H1 (cell line): ENCODE measurements around the gene DISC1. TPM values are rescaled to one million over a fixed set of nuclear protein-coding genes. Genes with fewer than 3 reads are reported as not detected.

Experiments
- CTCF ChIA-PET: fragments of 300-600 bp; sonication (Branson Sonifier 250); formaldehyde crosslinking; loops from one replicate; lab custom pipeline; 2021; ENCODE audit not compliant: partially characterized antibody; lab: Charles Lee
- POLR2A ChIA-PET: fragments of 300-600 bp; sonication (Branson Sonifier 250); formaldehyde crosslinking; loops from one replicate; lab custom pipeline; 2021; ENCODE audit warnings: inconsistent platforms; ENCODE audit not compliant: partially characterized antibody; lab: Charles Lee
- DNase-seq, 2 experiments: peaks; one replicate each; pipeline versions ENCODE4 v3.0.0 to v3.0.0-alpha.2; 2010 to 2022; ENCODE audit warnings: low spot score in 2 of 2, low read depth in 1 of 2, mixed read lengths in 1 of 2
- FAIRE-seq: peaks from 2 replicates; lab custom pipeline; 2011; peaks lifted over from hg19 to GRCh38; lab: Jason Lieb, UNC
- H2AFZ ChIP-seq: 2 replicates; pipeline ENCODE4 v1.8.1; 2012; ENCODE audit warnings: low read length, inconsistent platforms
- H2AK5ac ChIP-seq: 2 replicates; pipeline ENCODE4 v1.6.1; 2013; ENCODE audit warnings: low read depth, low read length
- H2BK120ac ChIP-seq: replicated peaks from 2 replicates; pipeline ENCODE3; 2013; ENCODE audit warnings: low read depth, low read length, inconsistent platforms
- H2BK12ac ChIP-seq: 2 replicates; pipeline ENCODE4 v1.6.1; 2013; ENCODE audit warnings: low read depth, low read length
- H2BK15ac ChIP-seq: 2 replicates; pipeline ENCODE4 v1.6.1; 2013; ENCODE audit warnings: low read length
- H2BK20ac ChIP-seq: 2 replicates; pipeline ENCODE4 v1.6.1; 2013; ENCODE audit warnings: low read length
- H2BK5ac ChIP-seq: 2 replicates; pipeline ENCODE4 v1.6.1; 2013; ENCODE audit warnings: low read depth, low read length
- H3K14ac ChIP-seq: 2 replicates; pipeline ENCODE4 v1.6.1; 2013; ENCODE audit warnings: inconsistent platforms; ENCODE audit not compliant: insufficient read length
- H3K18ac ChIP-seq: 2 replicates; pipeline ENCODE4 v1.6.1; 2013; ENCODE audit warnings: low read length; ENCODE audit errors: extremely low read depth
- H3K23ac ChIP-seq: 2 replicates; pipeline ENCODE4 v1.6.1; 2013; ENCODE audit warnings: inconsistent platforms; ENCODE audit not compliant: insufficient read length
- H3K23me2 ChIP-seq: 2 replicates; pipeline ENCODE4 v1.6.1; 2013; ENCODE audit warnings: low read depth, low read length
- H3K27ac ChIP-seq: 2 replicates; pipeline ENCODE4 v1.6.1; 2011; ENCODE audit warnings: low read depth, low read length, inconsistent platforms
- H3K27me3 ChIP-seq, 4 experiments: replicated peaks in 1 of 4; 1 replicate in 1 of 4; 2 replicates in 3 of 4; pipeline versions ENCODE4 v1.6.1 to v1.8.1; 2011 to 2013; ENCODE audit warnings: low read length in 3 of 4, mild to moderate bottlenecking in 3 of 4, inconsistent platforms in 2 of 4, mixed read lengths in 2 of 4, moderate library complexity in 1 of 4; ENCODE audit not compliant: control insufficient read depth in 3 of 4, insufficient read depth in 3 of 4; ENCODE audit errors: extremely low read depth in 1 of 4
- H3K36me3 ChIP-seq, 4 experiments: 2 replicates each; pipeline versions ENCODE4 v1.6.1 to v1.8.1; 2011 to 2013; ENCODE audit warnings: mild to moderate bottlenecking in 4 of 4, low read length in 3 of 4, moderate library complexity in 2 of 4, control low read depth in 1 of 4, inconsistent platforms in 1 of 4; ENCODE audit not compliant: insufficient read depth in 4 of 4, control insufficient read depth in 2 of 4
- H3K4ac ChIP-seq: replicated peaks from 2 replicates; pipeline ENCODE3; 2013; ENCODE audit warnings: low read length, low read depth, mixed read lengths, inconsistent platforms; ENCODE audit not compliant: insufficient read length
- H3K4me1 ChIP-seq, 4 experiments: replicated peaks in 1 of 4; 1 replicate in 1 of 4; 2 replicates in 3 of 4; pipeline versions ENCODE4 v1.6.1 to v1.8.1; 2011 to 2013; ENCODE audit warnings: low read length in 3 of 4, inconsistent platforms in 2 of 4, mixed read lengths in 1 of 4; ENCODE audit not compliant: insufficient read depth in 4 of 4, control insufficient read depth in 3 of 4
- H3K4me2 ChIP-seq, 2 experiments: 2 replicates each; pipeline versions ENCODE4 v1.6.1 to v1.8.1; 2011 to 2013; ENCODE audit warnings: low read depth in 2 of 2, low read length in 2 of 2, control low read depth in 1 of 2, inconsistent platforms in 1 of 2, mild to moderate bottlenecking in 1 of 2; ENCODE audit not compliant: insufficient read depth in 1 of 2
- H3K4me3 ChIP-seq, 4 experiments: fragments of 200-600, 300-600 bp in 1 of 4; sonication (generic), shearing (Covaris generic), sonication (Bioruptor Twin) in 1 of 4; 2 replicates each; pipeline versions ENCODE4 v1.5.1 to v1.8.1; 2011 to 2016; ENCODE audit warnings: low read length in 4 of 4, low read depth in 3 of 4, control low read depth in 2 of 4, inconsistent platforms in 2 of 4, mild to moderate bottlenecking in 2 of 4, mixed read lengths in 1 of 4, moderate library complexity in 1 of 4; ENCODE audit not compliant: insufficient read depth in 2 of 4; ENCODE audit errors: extremely low read depth in 1 of 4
- H3K56ac ChIP-seq: replicated peaks from 2 replicates; pipeline ENCODE3; 2013; ENCODE audit warnings: low read depth, mild to moderate bottlenecking, mixed read lengths, low read length, inconsistent platforms; ENCODE audit not compliant: insufficient read length
- H3K79me1 ChIP-seq: 2 replicates; pipeline ENCODE4 v1.6.1; 2013; ENCODE audit warnings: low read depth, low read length, control low read depth
- H3K79me2 ChIP-seq, 2 experiments: 2 replicates each; pipeline versions ENCODE4 v1.6.1 to v1.8.1; 2012 to 2013; ENCODE audit warnings: low read length in 2 of 2, mild to moderate bottlenecking in 2 of 2, inconsistent platforms in 1 of 2; ENCODE audit not compliant: insufficient read depth in 2 of 2, control insufficient read depth in 1 of 2
- H3K9ac ChIP-seq, 4 experiments: replicated peaks in 1 of 4; 1 replicate in 1 of 4; 2 replicates in 3 of 4; pipeline versions ENCODE4 v1.6.1 to v1.8.1; 2011 to 2013; ENCODE audit warnings: low read depth in 3 of 4, low read length in 3 of 4, control low read depth in 2 of 4, mild to moderate bottlenecking in 2 of 4, moderate library complexity in 2 of 4, inconsistent platforms in 1 of 4; ENCODE audit errors: extremely low read depth in 1 of 4
- H3K9me3 ChIP-seq, 2 experiments: 2 replicates each; pipeline versions ENCODE4 v1.6.1 to v1.8.1; 2012 to 2013; ENCODE audit warnings: mild to moderate bottlenecking in 2 of 2, moderate library complexity in 2 of 2, control low read depth in 1 of 2, inconsistent platforms in 1 of 2, low read depth in 1 of 2, low read length in 1 of 2, mixed read lengths in 1 of 2; ENCODE audit not compliant: insufficient read depth in 2 of 2
- H4K20me1 ChIP-seq, 2 experiments: replicated peaks in 1 of 2; 2 replicates each; pipeline versions ENCODE3 to v1.8.1; 2011 to 2013; ENCODE audit warnings: inconsistent platforms in 2 of 2, low read length in 2 of 2, mild to moderate bottlenecking in 1 of 2; ENCODE audit not compliant: insufficient read depth in 2 of 2, control insufficient read depth in 1 of 2
- H4K5ac ChIP-seq: 2 replicates; pipeline ENCODE4 v1.6.1; 2013; ENCODE audit warnings: low read length, low read depth, mixed read lengths, inconsistent platforms; ENCODE audit not compliant: insufficient read length
- H4K8ac ChIP-seq: 2 replicates; pipeline ENCODE4 v1.8.0; 2013; ENCODE audit warnings: mild to moderate bottlenecking, moderate library complexity, low read length, inconsistent platforms; ENCODE audit not compliant: insufficient read depth; ENCODE audit errors: extremely low read depth
- H4K91ac ChIP-seq: replicated peaks from 2 replicates; pipeline ENCODE3; 2013; ENCODE audit warnings: low read length, mixed read lengths, inconsistent platforms; ENCODE audit not compliant: insufficient read length
- ASH2L ChIP-seq: fragments of 200-600, 300-600 bp; sonication (generic); IDR thresholded peaks from one replicate; pipeline ENCODE4 v1.7.1; 2017; ENCODE audit warnings: low read length
- CEBPB ChIP-seq: IDR thresholded peaks from 2 replicates; pipeline ENCODE4 v1.6.1; 2012; ENCODE audit warnings: low read depth, low read length
- CTBP2 ChIP-seq: IDR thresholded peaks from 2 replicates; pipeline ENCODE4 v1.7.0; 2011; ENCODE audit warnings: borderline replicate concordance, mild to moderate bottlenecking, moderate library complexity, mixed read lengths, low read length; ENCODE audit not compliant: insufficient read depth, insufficient read length
- EGR1 ChIP-seq: IDR thresholded peaks from 2 replicates; pipeline ENCODE4 v1.6.1; 2011; ENCODE audit warnings: low read depth, low read length, borderline replicate concordance
- FOSL1 ChIP-seq: IDR thresholded peaks from 2 replicates; pipeline ENCODE4 v1.6.1; 2011; ENCODE audit warnings: mild to moderate bottlenecking, low read depth, low read length, moderate library complexity; ENCODE audit not compliant: insufficient read depth
- JUN ChIP-seq: IDR thresholded peaks from 2 replicates; pipeline ENCODE4 v1.6.1; 2011; ENCODE audit warnings: low read depth, mild to moderate bottlenecking, improper control_type of control experiment, low read length
- KDM5A ChIP-seq: fragments of 200-600 bp; IDR thresholded peaks from 2 replicates; pipeline ENCODE4 v1.7.1; 2012; ENCODE audit warnings: mild to moderate bottlenecking, low read length, inconsistent platforms, mixed read lengths
- RAD21 ChIP-seq, 2 experiments: IDR thresholded peaks in 1 of 2; conservative IDR thresholded peaks in 1 of 2; 2 replicates each; pipeline ENCODE4 v1.6.1; 2011; ENCODE audit warnings: low read depth in 2 of 2, low read length in 2 of 2, improper control_type of control experiment in 1 of 2, inconsistent platforms in 1 of 2, mild to moderate bottlenecking in 1 of 2, moderate library complexity in 1 of 2
- RFX5 ChIP-seq: IDR thresholded peaks from 2 replicates; pipeline ENCODE4 v1.6.1; 2011; ENCODE audit warnings: low read depth, low read length, improper control_type of control experiment, borderline replicate concordance
- SIRT6 ChIP-seq: IDR thresholded peaks from one replicate; pipeline ENCODE4 v1.7.1; 2012; ENCODE audit warnings: low read length, inconsistent platforms
- SP1 ChIP-seq: IDR thresholded peaks from 2 replicates; pipeline ENCODE4 v1.6.1; 2011; ENCODE audit warnings: low read depth, low read length
- SP4 ChIP-seq: IDR thresholded peaks from 2 replicates; pipeline ENCODE4 v1.6.1; 2012; ENCODE audit warnings: low read length, inconsistent platforms
- TCF12 ChIP-seq: IDR thresholded peaks from 2 replicates; pipeline ENCODE4 v1.6.1; 2011; ENCODE audit warnings: low read depth, mild to moderate bottlenecking, low read length
- TEAD4 ChIP-seq: IDR thresholded peaks from 2 replicates; pipeline ENCODE4 v1.6.1; 2012; ENCODE audit warnings: low read depth, low read length, inconsistent platforms, mixed read lengths
- WGBS, 2 experiments: shearing (Covaris generic) in 1 of 2; methylation state at CpG; one replicate each; pipeline versions ENCODE4 v1.1.6 to v1.1.7; 2013 to 2015; ENCODE audit warnings: low lambda C conversion rate in 2 of 2, mixed read lengths in 2 of 2, inconsistent platforms in 1 of 2, low coverage in 1 of 2, missing lambda C conversion rate in 1 of 2; ENCODE audit not compliant: insufficient replicate concordance in 2 of 2, insufficient coverage in 1 of 2, insufficient read length in 1 of 2; ENCODE audit errors: extremely low coverage in 1 of 2, missing lambda C conversion rate in 1 of 2; 5-methylcytosine and 5-hydroxymethylcytosine counted together
- polyA plus RNA-seq, 7 experiments: library from polyadenylated mRNA; depleted of rRNA in 3 of 7; stranded (reverse) in 5 of 7; unstranded in 2 of 7; fragments of >200 nt in 5 of 7; fragments of 200-250 nt in 2 of 7; gene quantifications; 1 replicate in 5 of 7; 2 replicates in 1 of 7; 4 replicates in 1 of 7; pipeline versions ENCODE4 v1.2.1 to v1.2.3, GENCODE V29; 2011 to 2013; ENCODE audit warnings: missing spikeins in 2 of 7, mixed read lengths in 2 of 7
- total RNA-seq: library from RNA; stranded (reverse); fragmentation: NEBNext Ultra II Directional; extraction: Animal tissue kit (Norgen Biotek cat#: 25700); gene quantifications from 2 replicates; pipeline ENCODE4 v1.2.1, GENCODE V29; 2021
- TF ChIP-seq, protein P1 (sequence below): IDR thresholded peaks from 2 replicates; pipeline ENCODE4 v1.6.1; 2012; ENCODE audit warnings: inconsistent platforms

The DISC1 gene
- total and polyA plus RNA-seq, 2 of the 8 experiments (the other 6 are each of a cell fraction or from before 2014, with no cell fraction given), result 1.1 to 3.5 TPM

DNA sequence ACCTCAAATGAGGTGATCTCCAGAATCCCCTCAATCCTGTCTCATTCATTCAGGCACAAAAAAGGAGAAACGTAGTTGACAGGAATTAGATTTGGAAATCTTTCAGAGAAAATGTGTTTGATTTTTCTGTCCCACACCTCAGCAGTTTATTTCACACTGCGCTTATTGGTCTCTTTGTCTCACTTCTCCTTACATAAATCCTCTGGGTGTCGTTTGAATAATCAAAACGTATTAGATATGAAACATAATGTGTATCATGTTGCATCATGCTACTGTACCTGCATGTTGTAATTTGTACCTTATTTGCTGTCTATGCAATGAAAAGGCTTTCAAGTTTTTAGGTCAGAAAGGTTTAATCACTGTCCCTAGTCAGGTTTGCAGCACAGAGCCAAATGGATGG lies 255.7 kb downstream of the DISC1 start:
- Histone ChIP-seq H3K9ac (no peak overlapping the region), H3K79me2 (no peaks in the 10 kb centered on the region), H4K91ac (no peak overlapping the region), H3K27me3 (no peaks in the 10 kb centered on the region; a peak in 1 of 7 replicates), H3K14ac (no peak overlapping the region), H3K18ac (no peak overlapping the region), H3K23ac (no peak overlapping the region), H4K5ac (no peak overlapping the region), H2BK5ac (no peak overlapping the region), H2BK15ac (no peak overlapping the region), H3K36me3 (no peaks in the 10 kb centered on the region), H3K56ac (no peak overlapping the region), H2BK12ac (no peak overlapping the region), H3K9me3 (no peaks in the 10 kb centered on the region), H3K27ac (no peak overlapping the region), H2AK5ac (no peak overlapping the region), H4K8ac (no peak overlapping the region), H2BK20ac (no peak overlapping the region), H3K79me1 (no peaks in the 10 kb centered on the region), H4K20me1 (no peaks in the 10 kb centered on the region), H3K4me2 (no peak overlapping the region), H3K4me3 (no peak overlapping the region), H2AFZ (no peak overlapping the region), H3K23me2 (no peaks in the 10 kb centered on the region), H3K4ac (no peak overlapping the region), H2BK120ac (no peak overlapping the region), H3K4me1 (no peaks in the 10 kb centered on the region; a peak in 1 of 7 replicates)
- FAIRE-seq, result no peak
- no peak for DNase-seq
- ChIA-PET CTCF (interaction anchor here (1.2 to 1.6 kb wide), 3 partner anchors 181 to 704 kb away, joined by 3 to 4 read pairs (median 3); no protein-coding TSS in a partner anchor), POLR2A (no interaction called here)
- 79% methylated on average over 4 of the region's 4 CpGs; no CpG with 5 or more reads in 1 of the 2 experiments for WGBS, 2 experiments
- TF ChIP-seq SP4 (no peak), ASH2L (no peak), TCF12 (no peak), RFX5 (no peak), TEAD4 (no peak), SIRT6 (no peak), KDM5A (no peak), EGR1 (no peak), RAD21 (IDR thresholded peaks at IDR 0.05 in 1 of 2, conservative IDR thresholded peaks at IDR 0.05 in 1 of 2; ENCODE audit: low read depth in 2 of 2, low read length in 2 of 2) (no peak), SP1 (no peak), JUN (no peak), FOSL1 (no peak), CEBPB (no peak), CTBP2 (no peak)
- TF ChIP-seq, protein P1, sequence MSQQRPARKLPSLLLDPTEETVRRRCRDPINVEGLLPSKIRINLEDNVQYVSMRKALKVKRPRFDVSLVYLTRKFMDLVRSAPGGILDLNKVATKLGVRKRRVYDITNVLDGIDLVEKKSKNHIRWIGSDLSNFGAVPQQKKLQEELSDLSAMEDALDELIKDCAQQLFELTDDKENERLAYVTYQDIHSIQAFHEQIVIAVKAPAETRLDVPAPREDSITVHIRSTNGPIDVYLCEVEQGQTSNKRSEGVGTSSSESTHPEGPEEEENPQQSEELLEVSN, result no peak
